Neural cell (in vitro differentiated cells): ENCODE measurements around the gene HSFX3. TPM values are rescaled to one million over a fixed set of nuclear protein-coding genes. Genes with fewer than 3 reads are reported as not detected.

ENCODE experiments used
- H2AFZ ChIP-seq: fragments of 200-600, 300-800 bp; sonication (generic), shearing (Covaris generic); 2 replicates; pipeline ENCODE4 v1.6.0; 2014; ENCODE audit warnings: low read depth, mild to moderate bottlenecking, antibody characterized with exemption, low read length, moderate library complexity
- H3F3A ChIP-seq: fragments of 200-600 bp; shearing (Covaris generic); 2 replicates; pipeline ENCODE4 v1.6.1; 2016; ENCODE audit warnings: mild to moderate bottlenecking, moderate library complexity, mixed read lengths, antibody characterized with exemption, low read length; ENCODE audit not compliant: insufficient read depth, poor library complexity, severe bottlenecking
- H3K27ac ChIP-seq: fragments of 200-600, 300-800 bp; sonication (generic), shearing (Covaris generic); 2 replicates; pipeline ENCODE4 v1.5.1; 2014; ENCODE audit warnings: mild to moderate bottlenecking, low read length, moderate library complexity
- H3K27me3 ChIP-seq: fragments of 300-800, 200-600 bp; sonication (generic), shearing (Covaris generic); 2 replicates; pipeline ENCODE4 v1.6.0; 2014; ENCODE audit warnings: mild to moderate bottlenecking, low read depth, low read length, moderate library complexity; ENCODE audit not compliant: insufficient read depth
- H3K36me3 ChIP-seq: fragments of 300-800, 200-600 bp; sonication (generic), shearing (Covaris generic); 2 replicates; pipeline ENCODE4 v1.5.1; 2014; ENCODE audit warnings: mild to moderate bottlenecking, antibody characterized with exemption, low read length, moderate library complexity; ENCODE audit not compliant: insufficient read depth
- H3K4me2 ChIP-seq: fragments of 300-800, 200-600 bp; sonication (generic), shearing (Covaris generic); 2 replicates; pipeline ENCODE4 v1.6.0; 2014; ENCODE audit warnings: mild to moderate bottlenecking, low read length
- H3K4me3 ChIP-seq: fragments of 300-800, 200-600 bp; sonication (generic), shearing (Covaris generic); 2 replicates; pipeline ENCODE4 v1.5.1; 2014; ENCODE audit warnings: mild to moderate bottlenecking, low read length, moderate library complexity
- H3K79me2 ChIP-seq: fragments of 200-600 bp; shearing (Covaris generic); replicated peaks from 2 replicates; pipeline ENCODE4 v1.6.0; 2014; ENCODE audit warnings: mild to moderate bottlenecking, low read length, moderate library complexity; ENCODE audit not compliant: insufficient read depth
- H3K9ac ChIP-seq: fragments of 300-800, 200-600 bp; sonication (generic), shearing (Covaris generic); 2 replicates; pipeline ENCODE4 v1.6.1; 2016; ENCODE audit warnings: mild to moderate bottlenecking, low read length, mixed read lengths
- H3K9me2 ChIP-seq: fragments of 200-600 bp; shearing (Covaris generic); 2 replicates; pipeline ENCODE4 v1.6.1; 2016; ENCODE audit warnings: mild to moderate bottlenecking, low read length, mixed read lengths; ENCODE audit not compliant: insufficient read depth
- H3K9me3 ChIP-seq: fragments of 200-600, 300-800 bp; sonication (generic), shearing (Covaris generic); 2 replicates; pipeline ENCODE4 v1.6.1; 2016; ENCODE audit warnings: mild to moderate bottlenecking, mixed run types, low read length, moderate library complexity, mixed read lengths
- H4K20me1 ChIP-seq: fragments of 200-600 bp; shearing (Covaris generic); 2 replicates; pipeline ENCODE4 v1.6.1; 2016; ENCODE audit warnings: mild to moderate bottlenecking, mixed run types; ENCODE audit not compliant: insufficient read depth
- CTCF ChIP-seq: fragments of 450-650 bp; IDR thresholded peaks from 2 replicates; pipeline ENCODE4 v1.5.1; 2014; ENCODE audit warnings: antibody characterized with exemption, mild to moderate bottlenecking, moderate library complexity; ENCODE audit not compliant: poor library complexity, severe bottlenecking
- EP300 ChIP-seq: fragments of 450-650 bp; conservative IDR thresholded peaks from 2 replicates; pipeline ENCODE4 v1.6.1; 2014; ENCODE audit warnings: antibody characterized with exemption, mild to moderate bottlenecking, moderate library complexity; ENCODE audit not compliant: poor library complexity, severe bottlenecking
- EZH2 ChIP-seq: fragments of 200-600, 300-800 bp; shearing (Covaris generic), sonication (generic); IDR thresholded peaks from 2 replicates; pipeline ENCODE4 v1.6.1; 2014; ENCODE audit warnings: antibody characterized with exemption, low read length, borderline replicate concordance, mild to moderate bottlenecking; ENCODE audit not compliant: insufficient read depth, poor library complexity, severe bottlenecking
- MXI1 ChIP-seq: fragments of 450-650 bp; conservative IDR thresholded peaks from 2 replicates; pipeline ENCODE4 v1.6.1; 2014; ENCODE audit warnings: antibody characterized with exemption, mild to moderate bottlenecking; ENCODE audit not compliant: poor library complexity, severe bottlenecking
- POLR2AphosphoS5 ChIP-seq: IDR thresholded peaks from 2 replicates; pipeline ENCODE4 v1.6.1; 2012
- RAD21 ChIP-seq: fragments of 450-650 bp; conservative IDR thresholded peaks from 2 replicates; pipeline ENCODE4 v1.6.1; 2014; ENCODE audit warnings: antibody characterized with exemption, mild to moderate bottlenecking, moderate library complexity
- REST ChIP-seq: IDR thresholded peaks from 2 replicates; pipeline ENCODE4 v1.6.1; 2012; ENCODE audit warnings: borderline replicate concordance
- SMC3 ChIP-seq: fragments of 450-650 bp; conservative IDR thresholded peaks from 2 replicates; pipeline ENCODE4 v1.6.1; 2014; ENCODE audit warnings: antibody characterized with exemption, mild to moderate bottlenecking, moderate library complexity; ENCODE audit not compliant: poor library complexity
- TAF1 ChIP-seq: IDR thresholded peaks from 2 replicates; pipeline ENCODE4 v1.6.1; 2012; ENCODE audit warnings: low read depth
- polyA plus RNA-seq: library from polyadenylated mRNA; depleted of rRNA; stranded (reverse); fragments of >200 nt; gene quantifications from 2 replicates; pipeline ENCODE4 v1.2.3, GENCODE V29; 2014

The HSFX3 gene
- polyA plus RNA-seq, 1 donor from 2014 or later = not detected

- no peak for TF ChIP-seq SMC3
- TF ChIP-seq TAF1 = no peak
- TF ChIP-seq POLR2AphosphoS5 = no peak
- no peaks in the 10 kb centered on the region for H4K20me1 ChIP-seq
- H3K79me2 ChIP-seq = no peaks in the 10 kb centered on the region
- H3K27me3 ChIP-seq = no peaks in the 10 kb centered on the region
- no peak overlapping the region for H2AFZ ChIP-seq
- H3K27ac ChIP-seq = no peak overlapping the region
- no peak overlapping the region for H3K4me3 ChIP-seq
- no peaks in the 10 kb centered on the region for H3K9me3 ChIP-seq
- no peaks in the 10 kb centered on the region for H3K36me3 ChIP-seq
- no peak overlapping the region for H3K9ac ChIP-seq
- no peaks in the 10 kb centered on the region for H3K9me2 ChIP-seq
- H3F3A ChIP-seq = no peaks in the 10 kb centered on the region
- no peak overlapping the region for H3K4me2 ChIP-seq
These were observed 33.6 kb downstream of the HSFX3 start for GRCh38 chrX:149515954-149516602.

- no peak overlapping the region for H3K9ac ChIP-seq
- H3K79me2 ChIP-seq = no peaks in the 10 kb centered on the region
- no peaks in the 10 kb centered on the region for H3K9me3 ChIP-seq
- TF ChIP-seq EP300 (no peak), RAD21 (no peak), POLR2AphosphoS5 (no peak), CTCF (no peak), EZH2 (no peak)
- H3K9me2 ChIP-seq = no peaks in the 10 kb centered on the region
- no peak overlapping the region for H3K4me2 ChIP-seq
- no peak overlapping the region for H3K4me3 ChIP-seq
- no peaks in the 10 kb centered on the region for H3K27me3 ChIP-seq
- no peaks in the 10 kb centered on the region for H3K36me3 ChIP-seq
- no peak overlapping the region for H3K27ac ChIP-seq
- H4K20me1 ChIP-seq = no peaks in the 10 kb centered on the region
- no peak overlapping the region for H2AFZ ChIP-seq
- no peaks in the 10 kb centered on the region for H3F3A ChIP-seq
These were observed 35.8 kb downstream of the HSFX3 start for GRCh38 chrX:149513825-149514428.

GRCh38 chrX:149512225-149512885, 37.4 kb downstream of the HSFX3 start:
- H3K36me3 ChIP-seq = no peaks in the 10 kb centered on the region
- H3F3A ChIP-seq = no peaks in the 10 kb centered on the region
- no peaks in the 10 kb centered on the region for H3K9me3 ChIP-seq
- no peaks in the 10 kb centered on the region for H4K20me1 ChIP-seq
- H3K4me3 ChIP-seq = no peak overlapping the region
- no peak overlapping the region for H3K4me2 ChIP-seq
- H2AFZ ChIP-seq = no peak overlapping the region
- H3K79me2 ChIP-seq = no peaks in the 10 kb centered on the region
- no peaks in the 10 kb centered on the region for H3K9me2 ChIP-seq
- no peak overlapping the region for H3K27ac ChIP-seq
- H3K27me3 ChIP-seq = no peaks in the 10 kb centered on the region
- no peak overlapping the region for H3K9ac ChIP-seq
- TF ChIP-seq EP300 (no peak), REST (no peak), RAD21 (no peak), MXI1 (no peak), CTCF (no peak), TAF1 (no peak), SMC3 (no peak), EZH2 (no peak), POLR2AphosphoS5 (no peak)
